ENCODE measurements around the gene CDC34. TPM values are rescaled to one million over a fixed set of nuclear protein-coding genes. Genes with fewer than 3 reads are reported as not detected.
A peak's percentile ranks its signal among the peaks of the same experiment; 100 is the strongest.

The CDC34 gene
- total RNA-seq, 1 experiment from 2014 or later, result 87.4 TPM

- Histone ChIP-seq H3K4me1 (ENCODE audit: control insufficient read depth in 1 of 2, insufficient read depth in 2 of 2, low read length in 2 of 2) (peaks cover 0 to 10% of the 10 kb centered on the region in 2 experiments; a peak in 1 of 4 replicates), H3K4me3 (replicated peaks in 1 of 2; ENCODE audit: low read depth in 1 of 2, low read length in 2 of 2) (no peak within 1 kb of the TSS), H4K20me1 (ENCODE audit: insufficient read depth) (no peaks in the 10 kb centered on the region), H3K79me2 (ENCODE audit: insufficient read depth, low read length) (no peaks in the 10 kb centered on the region), H3K9ac (ENCODE audit: low read length) (no peak within 1 kb of the TSS), H3K9me2 (ENCODE audit: insufficient read depth) (no peaks in the 10 kb centered on the region), H3K36me3 (ENCODE audit: control insufficient read depth in 1 of 2, insufficient read depth in 2 of 2, low read length in 2 of 2) (peaks cover 4 to 5% of the 10 kb centered on the region in 2 experiments; a peak in 2 of 4 replicates), H2AFZ (ENCODE audit: low read depth, low read length, poor library complexity, severe bottlenecking) (no peak within 1 kb of the TSS), H3K27ac (ENCODE audit: low read depth, low read length) (no peak within 1 kb of the TSS), H3K4me2 (ENCODE audit: low read length) (no peak within 1 kb of the TSS), H3K27me3 (ENCODE audit: insufficient read depth, low read length) (no peaks in the 10 kb centered on the region), H3K9me3 (ENCODE audit: control insufficient read depth in 1 of 2, insufficient read depth in 1 of 2, low read depth in 1 of 2, low read length in 2 of 2) (no peaks in the 10 kb centered on the region)
- intact Hi-C loops (cut with micrococcal nuclease), result no loop called here
- POLR2A ChIA-PET, result no interaction called here
- RAD21 ChIA-PET (ENCODE audit: low non-redundant PET in 1 of 2, low total read pairs in 2 of 2, uncharacterized antibody in 2 of 2, unreplicated experiment in 2 of 2), result no interaction called here
- CTCF ChIA-PET, result no interaction called here
- DNase-seq (ENCODE audit: low read depth, low spot score) (no peak), ATAC-seq (peak; percentile 23)
- BruUV-seq (replicated peaks), result no TSS peak
- no peak for TF ChIP-seq EGR1 (IDR thresholded peaks at IDR 0.05; ENCODE audit: low read depth)
- no peak for TF ChIP-seq ELF1 (IDR thresholded peaks at IDR 0.05; ENCODE audit: borderline replicate concordance, low read depth)
- no peak for TF ChIP-seq CBX3 (IDR thresholded peaks at IDR 0.05; ENCODE audit: low read depth)
- TF ChIP-seq SP1 (IDR thresholded peaks at IDR 0.05; ENCODE audit: low read depth), result no peak
- TF ChIP-seq, protein P1, sequence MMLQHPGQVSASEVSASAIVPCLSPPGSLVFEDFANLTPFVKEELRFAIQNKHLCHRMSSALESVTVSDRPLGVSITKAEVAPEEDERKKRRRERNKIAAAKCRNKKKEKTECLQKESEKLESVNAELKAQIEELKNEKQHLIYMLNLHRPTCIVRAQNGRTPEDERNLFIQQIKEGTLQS (IDR thresholded peaks at IDR 0.05), result no peak
- no peak for TF ChIP-seq CTCF (IDR thresholded peaks at IDR 0.05 in 2 of 3, conservative IDR thresholded peaks at IDR 0.05 in 1 of 3; ENCODE audit: borderline replicate concordance in 1 of 3, insufficient read depth in 1 of 3, low read depth in 2 of 3, low read length in 2 of 3)
These were observed 12.5 kb downstream of the CDC34 start, which contains the start of gene GZMM for GRCh38 chr19:543910-544608. TSS of gene GZMM (plus strand) at chr19:544053. CDS start at chr19:544072, 19 bp downstream.

DNA sequence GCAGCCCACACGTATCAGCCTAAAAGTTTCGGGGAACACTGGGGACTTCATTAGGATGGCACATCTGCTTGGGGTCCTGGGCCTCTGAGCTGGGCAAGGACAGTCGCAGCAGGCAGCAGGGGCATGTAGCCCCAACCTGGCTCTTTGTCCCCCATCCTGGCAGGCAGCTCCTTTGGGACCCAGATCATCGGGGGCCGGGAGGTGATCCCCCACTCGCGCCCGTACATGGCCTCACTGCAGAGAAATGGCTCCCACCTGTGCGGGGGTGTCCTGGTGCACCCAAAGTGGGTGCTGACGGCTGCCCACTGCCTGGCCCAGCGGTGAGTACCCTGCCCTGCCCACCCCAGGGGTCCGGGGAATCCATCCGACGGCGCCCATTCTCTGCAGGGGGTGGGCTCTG is 15.6 kb downstream of the CDC34 start:
- ChIA-PET POLR2A (no interaction called here), RAD21 (ENCODE audit: low non-redundant PET in 1 of 2, low total read pairs in 2 of 2, uncharacterized antibody in 2 of 2, unreplicated experiment in 2 of 2) (no interaction called here), CTCF (no interaction called here)
- Histone ChIP-seq H3K4me3 (replicated peaks in 1 of 2; ENCODE audit: low read depth in 1 of 2, low read length in 2 of 2) (no peak overlapping the region), H3K27ac (ENCODE audit: low read depth, low read length) (no peak overlapping the region), H3K79me2 (ENCODE audit: insufficient read depth, low read length) (no peaks in the 10 kb centered on the region), H3K9me2 (ENCODE audit: insufficient read depth) (no peaks in the 10 kb centered on the region), H3K36me3 (ENCODE audit: control insufficient read depth in 1 of 2, insufficient read depth in 2 of 2, low read length in 2 of 2) (no peaks in the 10 kb centered on the region; a peak in 1 of 4 replicates), H3K4me2 (ENCODE audit: low read length) (0 out of 2 replicates have a peak overlapping the region, but pooled peaks have one; percentile 17), H3K4me1 (ENCODE audit: control insufficient read depth in 1 of 2, insufficient read depth in 2 of 2, low read length in 2 of 2) (peaks cover 0 to 10% of the 10 kb centered on the region in 2 experiments; a peak in 1 of 4 replicates), H4K20me1 (ENCODE audit: insufficient read depth) (no peaks in the 10 kb centered on the region), H2AFZ (ENCODE audit: low read depth, low read length, poor library complexity, severe bottlenecking) (no peak overlapping the region), H3K27me3 (ENCODE audit: insufficient read depth, low read length) (no peaks in the 10 kb centered on the region), H3K9ac (ENCODE audit: low read length) (no peak overlapping the region), H3K9me3 (ENCODE audit: control insufficient read depth in 1 of 2, insufficient read depth in 1 of 2, low read depth in 1 of 2, low read length in 2 of 2) (no peaks in the 10 kb centered on the region)
- no peak for DNase-seq (ENCODE audit: low read depth, low spot score)
- intact Hi-C loops (cut with micrococcal nuclease), result no loop called here
- no TSS peak for BruUV-seq (replicated peaks)
- no peak for ATAC-seq
- TF ChIP-seq CTCF (IDR thresholded peaks at IDR 0.05 in 2 of 3, conservative IDR thresholded peaks at IDR 0.05 in 1 of 3; ENCODE audit: borderline replicate concordance in 1 of 3, insufficient read depth in 1 of 3, low read depth in 2 of 3, low read length in 2 of 3) (no peak), REST (IDR thresholded peaks at IDR 0.05; ENCODE audit: low read depth) (no peak), MAX (IDR thresholded peaks at IDR 0.05) (no peak), CEBPB (IDR thresholded peaks at IDR 0.05; ENCODE audit: low read depth) (no peak), SP1 (IDR thresholded peaks at IDR 0.05; ENCODE audit: low read depth) (no peak)
